GM12878 (cell line): ENCODE measurements around the gene P2RY1. TPM values are rescaled to one million over a fixed set of nuclear protein-coding genes. Genes with fewer than 3 reads are reported as not detected.

Experiments
- ATAC-seq: fragments of 200-7000 bp; cut with Tn5 transposase; 3 replicates; pipeline ENCODE4 v1.9.1; 2020; ENCODE audit warnings: mild to moderate bottlenecking, moderate library complexity
- BruUV-seq: library from RNA; stranded (reverse); fragments of 400-500 nt; replicated peaks from 2 replicates; lab custom pipeline; 2021; lab: Mats Ljungman, UMichigan
- CTCF ChIA-PET: fragments of 300-600 bp; sonication (Branson Sonifier 250); formaldehyde crosslinking; extraction: SDS; loops from one replicate; lab custom pipeline; 2021; ENCODE audit warnings: inconsistent platforms; lab: Yijun Ruan, JAX
- POLR2A ChIA-PET: fragments of 350-600 bp; formaldehyde crosslinking; extraction: SDS; loops from one replicate; lab custom pipeline; 2021; ENCODE audit warnings: inconsistent platforms; lab: Charles Lee
- RAD21 ChIA-PET: fragments of 300-600 bp; sonication (Branson Sonifier 250); formaldehyde crosslinking; loops from one replicate; lab custom pipeline; 2023; ENCODE audit warnings: antibody characterized with exemption; ENCODE audit not compliant: unreplicated experiment; lab: Charles Lee
- SMC1A ChIA-PET: fragments of 300-600 bp; sonication (Branson Sonifier 250); formaldehyde crosslinking; loops from one replicate; lab custom pipeline; 2023; ENCODE audit not compliant: unreplicated experiment, uncharacterized antibody; lab: Charles Lee
- DNase-seq: peaks from one replicate; pipeline ENCODE4 v3.0.0-alpha.2; 2011; ENCODE audit warnings: low read depth, low spot score
- FAIRE-seq: peaks from 3 replicates; lab custom pipeline; 2011; peaks lifted over from hg19 to GRCh38; lab: Jason Lieb, UNC
- H2AFZ ChIP-seq: 2 replicates; pipeline ENCODE4 v1.6.0; 2011; ENCODE audit warnings: low read depth, low read length, control low read depth; ENCODE audit not compliant: control insufficient read depth
- H3K27ac ChIP-seq: 2 replicates; pipeline ENCODE4 v1.5.1; 2011; ENCODE audit warnings: control low read depth; ENCODE audit not compliant: control insufficient read depth, insufficient read depth
- H3K27me3 ChIP-seq, 2 experiments: replicated peaks in 1 of 2; 2 replicates each; pipeline versions ENCODE4 v1.6.0 to v1.6.1; 2011; ENCODE audit warnings: low read length in 1 of 2; ENCODE audit not compliant: control insufficient read depth in 2 of 2, insufficient read depth in 2 of 2
- H3K36me3 ChIP-seq, 2 experiments: 2 replicates each; pipeline ENCODE4 v1.5.1; 2011; ENCODE audit warnings: low read length in 1 of 2; ENCODE audit not compliant: control insufficient read depth in 2 of 2, insufficient read depth in 2 of 2
- H3K4me1 ChIP-seq: 2 replicates; pipeline ENCODE4 v1.6.1; 2011; ENCODE audit warnings: mild to moderate bottlenecking, low read length, moderate library complexity, mixed read lengths; ENCODE audit not compliant: control insufficient read depth, insufficient read depth
- H3K4me2 ChIP-seq: 2 replicates; pipeline ENCODE4 v1.6.0; 2011; ENCODE audit warnings: control low read depth; ENCODE audit not compliant: control insufficient read depth, insufficient read depth
- H3K4me3 ChIP-seq: fragments of 200-600 bp; sonication (generic); 2 replicates; pipeline ENCODE4 v1.5.1; 2016
- H3K79me2 ChIP-seq: 2 replicates; pipeline ENCODE4 v1.6.0; 2011; ENCODE audit warnings: low read length; ENCODE audit not compliant: control insufficient read depth, insufficient read depth
- H3K9ac ChIP-seq: 2 replicates; pipeline ENCODE4 v1.8.0; 2011; ENCODE audit warnings: low read length, control low read depth, mixed read lengths; ENCODE audit not compliant: control insufficient read depth, insufficient read depth
- H3K9me3 ChIP-seq: replicated peaks from 3 replicates; pipeline ENCODE4 v1.5.1; 2011; ENCODE audit warnings: mild to moderate bottlenecking, low read length; ENCODE audit not compliant: control insufficient read depth, insufficient read depth
- H4K20me1 ChIP-seq: 2 replicates; pipeline ENCODE4 v1.6.0; 2011; ENCODE audit not compliant: control insufficient read depth, insufficient read depth
- EGR1 ChIP-seq, 2 experiments: IDR thresholded peaks; 1 replicate in 1 of 2; 2 replicates in 1 of 2; pipeline ENCODE4 v1.6.1; 2011 to 2012; ENCODE audit warnings: low read depth in 2 of 2, low read length in 2 of 2, borderline replicate concordance in 1 of 2, mild to moderate bottlenecking in 1 of 2, moderate library complexity in 1 of 2
- FOXK2 ChIP-seq: fragments of 450-650 bp; IDR thresholded peaks from 2 replicates; pipeline ENCODE4 v1.6.1; 2017; ENCODE audit warnings: mild to moderate bottlenecking, moderate library complexity
- IRF4 ChIP-seq: IDR thresholded peaks from 2 replicates; pipeline ENCODE4 v1.6.1; 2011; ENCODE audit warnings: low read depth, low read length
- JUNB ChIP-seq: IDR thresholded peaks from 2 replicates; pipeline ENCODE4 v1.6.1; 2016; ENCODE audit warnings: antibody characterized with exemption, mild to moderate bottlenecking
- PAX5 ChIP-seq: IDR thresholded peaks from 2 replicates; pipeline ENCODE4 v1.6.1; 2011; ENCODE audit warnings: low read depth, low read length, borderline replicate concordance
- RELB ChIP-seq: fragments of 450-650 bp; IDR thresholded peaks from 2 replicates; pipeline ENCODE4 v1.6.1; 2017; ENCODE audit warnings: low read depth, mild to moderate bottlenecking, moderate library complexity
- SMAD1 ChIP-seq: fragments of 450-650 bp; IDR thresholded peaks from 2 replicates; pipeline ENCODE4 v1.6.1; 2018; ENCODE audit warnings: mild to moderate bottlenecking, low read depth; ENCODE audit not compliant: partially characterized antibody
- SPI1 ChIP-seq: IDR thresholded peaks from 2 replicates; pipeline ENCODE4 v1.6.1; 2011; ENCODE audit warnings: low read depth, mild to moderate bottlenecking, low read length, moderate library complexity, borderline replicate concordance; ENCODE audit not compliant: insufficient read depth
- USF1 ChIP-seq: IDR thresholded peaks from 2 replicates; pipeline ENCODE4 v1.6.1; 2011; ENCODE audit warnings: borderline replicate concordance, low read depth, mild to moderate bottlenecking, moderate library complexity, mixed read lengths, low read length; ENCODE audit not compliant: insufficient read depth; ENCODE audit errors: extremely low read length
- ZBTB33 ChIP-seq: fragments of 450-650 bp; IDR thresholded peaks from 2 replicates; pipeline ENCODE4 v1.6.1; 2017; ENCODE audit warnings: mild to moderate bottlenecking
- ZBTB40 ChIP-seq: fragments of 450-650 bp; IDR thresholded peaks from 2 replicates; pipeline ENCODE4 v1.6.1; 2016; ENCODE audit warnings: mild to moderate bottlenecking, moderate library complexity, borderline replicate concordance
- ZSCAN29 ChIP-seq: fragments of 450-650 bp; IDR thresholded peaks from 2 replicates; pipeline ENCODE4 v1.6.1; 2017; ENCODE audit warnings: mild to moderate bottlenecking, moderate library complexity
- in situ Hi-C: fragments of 300-500 bp; cut with MboI; formaldehyde crosslinking; loops from 9 replicates; pipeline ENCODE4 v1.14.3; 2018; ENCODE audit warnings: mixed read lengths
- intact Hi-C: fragments of 100-400 bp; cut with micrococcal nuclease; formaldehyde crosslinking; loops from one replicate; pipeline ENCODE4 v1.14.2; 2022; ENCODE audit not compliant: unreplicated experiment
- polyA plus RNA-seq, 11 experiments: library from polyadenylated mRNA; depleted of rRNA in 4 of 11; unstranded in 6 of 11; stranded (reverse) in 5 of 11; fragments of >200 nt; fragmentation: Nextera tagmentation in 4 of 11; fragmentation: Illumina TruSeq in 1 of 11; extraction: Ambion mirVana in 4 of 11; extraction: Trizol in 1 of 11; gene quantifications; 1 replicate in 1 of 11; 2 replicates in 10 of 11; pipeline versions ENCODE4 v1.2.1 to v1.2.3, GENCODE V29; 2011 to 2016; ENCODE audit warnings: inconsistent platforms in 2 of 11, missing spikeins in 2 of 11, low read depth in 1 of 11
- total RNA-seq, 4 experiments: library from RNA; depleted of rRNA in 3 of 4; stranded (reverse); fragments of >200 nt in 3 of 4; fragmentation: Illumina TruSeq in 1 of 4; extraction: Trizol in 1 of 4; gene quantifications; 2 replicates each; pipeline versions ENCODE4 v1.2.1 to v1.2.3, GENCODE V29; 2013 to 2021

P2RY1 gene
- total and polyA plus RNA-seq, 10 of the 15 experiments (the other 5 are each of a cell fraction or from before 2014, with no cell fraction given): 0.01 to 3.4 (median 1.9) TPM

GRCh38 chr3:152865668-152866245, 30.8 kb downstream of the P2RY1 start:
- no peaks in the 10 kb centered on the region for H3K79me2 ChIP-seq
- ChIA-PET POLR2A (no interaction called here), SMC1A (interaction anchor here (1.4 kb wide), 1 partner anchor 12 kb away, joined by 3 read pairs; no protein-coding TSS in a partner anchor), RAD21 (no interaction called here), CTCF (no interaction called here)
- H3K9me3 ChIP-seq: no peaks in the 10 kb centered on the region
- in situ Hi-C loops: no loop called here
- no peaks in the 10 kb centered on the region for H3K4me1 ChIP-seq
- no peak for ATAC-seq
- no peaks in the 10 kb centered on the region for H3K27me3 ChIP-seq
- intact Hi-C loops: no loop called here
- FAIRE-seq: no peak
- no peaks in the 10 kb centered on the region for H4K20me1 ChIP-seq
- H3K4me2 ChIP-seq: no peak overlapping the region
- no TSS peak for BruUV-seq
- H3K4me3 ChIP-seq: no peak overlapping the region
- H2AFZ ChIP-seq: no peak overlapping the region
- no peaks in the 10 kb centered on the region for H3K36me3 ChIP-seq
- no peak overlapping the region for H3K27ac ChIP-seq
- H3K9ac ChIP-seq: no peak overlapping the region
- no peak for DNase-seq
- TF ChIP-seq EGR1 (IDR thresholded peaks at IDR 0.05; ENCODE audit: borderline replicate concordance in 1 of 2, low read depth in 2 of 2, low read length in 2 of 2) (no peak), PAX5 (no peak), SMAD1 (no peak), RELB (no peak), IRF4 (no peak), ZBTB40 (no peak), JUNB (no peak), SPI1 (no peak), ZBTB33 (no peak), USF1 (no peak), ZSCAN29 (no peak), FOXK2 (no peak)
